A673 (cell line): ENCODE measurements around the gene POLK. TPM values are rescaled to one million over a fixed set of nuclear protein-coding genes. Genes with fewer than 3 reads are reported as not detected.

Experiments used
- BruUV-seq: library from RNA; stranded (reverse); fragments of 400-500 nt; replicated peaks from 2 replicates; lab custom pipeline; 2021; lab: Mats Ljungman, UMichigan
- CTCF ChIA-PET: fragments of 300-600 bp; sonication (Branson Sonifier 250); formaldehyde crosslinking; loops from one replicate; lab custom pipeline; 2022; ENCODE audit warnings: antibody characterized with exemption; lab: Charles Lee
- POLR2A ChIA-PET: fragments of 300-600 bp; sonication (Branson Sonifier 250); formaldehyde crosslinking; loops from one replicate; lab custom pipeline; 2022; ENCODE audit warnings: antibody characterized with exemption; ENCODE audit not compliant: low non-redundant PET; lab: Charles Lee
- DNase-seq: peaks from one replicate; pipeline ENCODE4 v3.0.0-alpha.2; 2015; ENCODE audit warnings: low spot score
- H3K27ac ChIP-seq: fragments of 200-600 bp; sonication (generic); 2 replicates; pipeline ENCODE4 v1.5.1; 2016; ENCODE audit warnings: mixed run types, low read depth, mild to moderate bottlenecking, mixed read lengths, antibody characterized with exemption, low read length; ENCODE audit not compliant: poor library complexity, severe bottlenecking
- H3K27me3 ChIP-seq: fragments of 200-600 bp; sonication (generic); replicated peaks from 2 replicates; pipeline ENCODE4 v1.6.1; 2017; ENCODE audit warnings: mixed run types, low read depth, mild to moderate bottlenecking, mixed read lengths, antibody characterized with exemption, low read length; ENCODE audit not compliant: insufficient read depth, poor library complexity
- H3K36me3 ChIP-seq: fragments of 200-600 bp; sonication (generic); 2 replicates; pipeline ENCODE4 v1.6.1; 2016; ENCODE audit warnings: mixed run types, mild to moderate bottlenecking, mixed read lengths, antibody characterized with exemption, low read length; ENCODE audit not compliant: insufficient read depth, poor library complexity, severe bottlenecking
- H3K4me1 ChIP-seq: fragments of 200-600 bp; sonication (generic); 2 replicates; pipeline ENCODE4 v1.6.1; 2017; ENCODE audit warnings: mixed run types, mild to moderate bottlenecking, mixed read lengths, antibody characterized with exemption, low read length; ENCODE audit not compliant: insufficient read depth, poor library complexity, severe bottlenecking
- H3K4me3 ChIP-seq: fragments of 200-600 bp; sonication (generic); 2 replicates; pipeline ENCODE4 v1.5.1; 2016; ENCODE audit warnings: low read depth, mixed run types, mild to moderate bottlenecking, mixed read lengths, low read length; ENCODE audit not compliant: poor library complexity, severe bottlenecking
- H3K9me3 ChIP-seq: fragments of 200-600 bp; sonication (generic); 2 replicates; pipeline ENCODE4 v1.6.1; 2016; ENCODE audit warnings: mixed run types, low read depth, mild to moderate bottlenecking, mixed read lengths, antibody characterized with exemption, low read length; ENCODE audit not compliant: poor library complexity, severe bottlenecking
- EZH2 ChIP-seq: fragments of 200-600 bp; sonication (generic); IDR thresholded peaks from 2 replicates; pipeline ENCODE4 v1.6.1; 2017; ENCODE audit warnings: borderline replicate concordance, low read depth, mild to moderate bottlenecking, mixed read lengths, antibody characterized with exemption, low read length; ENCODE audit not compliant: poor library complexity, severe bottlenecking
- intact Hi-C: fragments of 100-400 bp; cut with micrococcal nuclease; formaldehyde crosslinking; loops from one replicate; pipeline ENCODE4 v1.10.0; 2022; ENCODE audit not compliant: unreplicated experiment
- total RNA-seq: library from RNA; stranded (reverse); gene quantifications from 2 replicates; pipeline ENCODE4 v1.2.3, GENCODE V29; 2021
- TF ChIP-seq, protein P1 (sequence below): fragments of 300-800, 200-600 bp; sonication (generic); conservative IDR thresholded peaks from 2 replicates; pipeline ENCODE4 v1.5.1; 2017; ENCODE audit warnings: low read depth, mild to moderate bottlenecking, antibody characterized with exemption, low read length, moderate library complexity, mixed read lengths

POLK gene
- total RNA-seq, 1 experiment from 2014 or later, result 23.2 TPM

DNA sequence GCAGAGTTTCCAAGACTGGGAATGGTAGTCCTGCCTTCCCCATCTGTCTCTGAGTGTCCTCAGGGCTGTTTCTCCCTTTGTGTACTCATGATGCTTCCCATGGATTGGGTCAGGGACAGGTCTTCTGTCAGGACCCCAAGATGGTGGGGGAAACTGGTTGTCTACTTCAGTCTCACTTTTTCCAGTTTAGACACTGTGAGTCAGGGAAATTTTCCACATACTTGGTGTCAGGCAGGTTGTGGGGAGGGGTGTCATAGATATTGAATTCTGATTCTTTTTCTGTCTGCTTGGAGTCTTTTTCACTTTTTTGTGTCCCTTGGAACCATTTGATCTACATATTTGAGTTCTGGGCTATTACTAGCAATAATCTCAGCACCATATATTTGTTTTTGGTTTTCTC, 10.3 kb downstream of the POLK start:
- ChIA-PET CTCF (no interaction called here), POLR2A (no interaction called here)
- no peaks in the 10 kb centered on the region for H3K4me1 ChIP-seq
- H3K4me3 ChIP-seq, result no peak overlapping the region
- BruUV-seq, result no TSS peak
- no peak overlapping the region for H3K27ac ChIP-seq
- H3K9me3 ChIP-seq, result peaks cover 28% of the 10 kb centered on the region
- no peak for DNase-seq
- TF ChIP-seq, protein P1, sequence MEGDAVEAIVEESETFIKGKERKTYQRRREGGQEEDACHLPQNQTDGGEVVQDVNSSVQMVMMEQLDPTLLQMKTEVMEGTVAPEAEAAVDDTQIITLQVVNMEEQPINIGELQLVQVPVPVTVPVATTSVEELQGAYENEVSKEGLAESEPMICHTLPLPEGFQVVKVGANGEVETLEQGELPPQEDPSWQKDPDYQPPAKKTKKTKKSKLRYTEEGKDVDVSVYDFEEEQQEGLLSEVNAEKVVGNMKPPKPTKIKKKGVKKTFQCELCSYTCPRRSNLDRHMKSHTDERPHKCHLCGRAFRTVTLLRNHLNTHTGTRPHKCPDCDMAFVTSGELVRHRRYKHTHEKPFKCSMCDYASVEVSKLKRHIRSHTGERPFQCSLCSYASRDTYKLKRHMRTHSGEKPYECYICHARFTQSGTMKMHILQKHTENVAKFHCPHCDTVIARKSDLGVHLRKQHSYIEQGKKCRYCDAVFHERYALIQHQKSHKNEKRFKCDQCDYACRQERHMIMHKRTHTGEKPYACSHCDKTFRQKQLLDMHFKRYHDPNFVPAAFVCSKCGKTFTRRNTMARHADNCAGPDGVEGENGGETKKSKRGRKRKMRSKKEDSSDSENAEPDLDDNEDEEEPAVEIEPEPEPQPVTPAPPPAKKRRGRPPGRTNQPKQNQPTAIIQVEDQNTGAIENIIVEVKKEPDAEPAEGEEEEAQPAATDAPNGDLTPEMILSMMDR, result no peak
- no peak for TF ChIP-seq EZH2
- peaks cover 18% of the 10 kb centered on the region for H3K36me3 ChIP-seq
- H3K27me3 ChIP-seq, result no peaks in the 10 kb centered on the region
- intact Hi-C loops, result no loop called here

DNA sequence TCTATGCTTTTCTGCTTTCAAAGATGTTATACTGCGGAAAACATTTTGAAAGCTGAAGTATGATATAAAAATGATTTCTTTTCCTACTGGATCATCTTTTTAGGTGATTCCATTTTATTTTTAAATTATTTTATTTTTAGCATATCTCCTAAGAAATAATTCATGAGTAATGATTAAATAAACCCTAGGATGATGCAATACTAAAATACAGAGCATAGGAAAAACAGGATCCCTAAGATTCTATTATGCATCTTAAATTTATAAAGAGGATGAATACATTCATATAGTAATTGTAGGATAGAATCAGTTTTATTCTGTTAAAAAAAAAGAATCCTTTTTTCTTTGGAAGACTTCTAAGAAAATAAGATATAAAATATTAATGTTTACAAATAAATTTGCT, 10.9 kb downstream of the POLK start:
- ChIA-PET CTCF (no interaction called here), POLR2A (no interaction called here)
- H3K27me3 ChIP-seq, result no peaks in the 10 kb centered on the region
- intact Hi-C loops, result no loop called here
- H3K4me3 ChIP-seq, result no peak overlapping the region
- peaks cover 28% of the 10 kb centered on the region for H3K9me3 ChIP-seq
- no peaks in the 10 kb centered on the region for H3K4me1 ChIP-seq
- TF ChIP-seq, protein P1, result no peak
- TF ChIP-seq EZH2, result no peak
- H3K36me3 ChIP-seq, result peaks cover 18% of the 10 kb centered on the region
- no peak overlapping the region for H3K27ac ChIP-seq
- DNase-seq, result no peak
- no TSS peak for BruUV-seq

DNA sequence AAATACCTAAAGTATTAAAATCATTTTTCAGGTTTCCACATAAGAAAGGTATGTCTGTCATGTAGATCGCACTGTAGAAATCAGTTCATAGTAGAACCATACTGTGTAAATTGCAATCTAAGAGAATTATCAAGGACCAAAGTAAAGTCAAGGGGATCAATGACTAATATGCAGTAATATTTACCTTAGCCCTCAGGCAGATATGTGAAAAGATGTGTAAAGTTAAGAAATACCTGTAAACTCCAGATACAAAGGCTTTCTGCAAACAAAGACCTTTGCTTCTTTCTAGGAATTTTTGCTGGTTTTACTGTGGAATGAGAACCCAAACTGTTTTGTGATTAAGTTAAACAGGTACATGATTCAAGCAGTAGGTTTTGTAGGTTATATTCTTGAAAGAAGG, 11.6 kb downstream of the POLK start:
- intact Hi-C loops, result no loop called here
- ChIA-PET POLR2A (no interaction called here), CTCF (no interaction called here)
- H3K9me3 ChIP-seq, result peaks cover 28% of the 10 kb centered on the region
- no peak overlapping the region for H3K27ac ChIP-seq
- no peak for DNase-seq
- no peaks in the 10 kb centered on the region for H3K4me1 ChIP-seq
- TF ChIP-seq, protein P1, result no peak
- TF ChIP-seq EZH2, result no peak
- BruUV-seq, result no TSS peak
- H3K36me3 ChIP-seq, result peaks cover 18% of the 10 kb centered on the region
- no peak overlapping the region for H3K4me3 ChIP-seq
- H3K27me3 ChIP-seq, result no peaks in the 10 kb centered on the region
